HepG2 (cell line): ENCODE data around the gene AGBL1. TPM values are rescaled to one million over a fixed set of nuclear protein-coding genes. Genes with fewer than 3 reads are reported as not detected.

Source experiments
- ATAC-seq: fragments of 200-7000 bp; cut with Tn5 transposase; 3 replicates; pipeline ENCODE4 v1.9.1; 2020; ENCODE audit warnings: mild to moderate bottlenecking, moderate library complexity
- BruUV-seq: library from RNA; stranded (reverse); fragments of 400-500 nt; replicated peaks from 2 replicates; lab custom pipeline; 2021; lab: Mats Ljungman, UMichigan
- CTCF ChIA-PET: fragments of 300-600 bp; formaldehyde crosslinking; extraction: SDS; loops from one replicate; lab custom pipeline; 2021; ENCODE audit warnings: low total read pairs, inconsistent platforms, low intra/inter-chr PET ratio; lab: Yijun Ruan, JAX
- POLR2A ChIA-PET: fragments of 350-600 bp; sonication (Branson Sonifier 250); formaldehyde crosslinking; loops from one replicate; lab custom pipeline; 2020; ENCODE audit warnings: antibody characterized with exemption, inconsistent platforms; lab: Yijun Ruan, JAX
- DNase-seq: peaks from one replicate; pipeline ENCODE4 v3.0.0-alpha.2; 2015; ENCODE audit warnings: low spot score
- FAIRE-seq: peaks from 3 replicates; lab custom pipeline; 2011; peaks lifted over from hg19 to GRCh38; lab: Jason Lieb, UNC
- H2AFZ ChIP-seq: one replicate; pipeline ENCODE4 v1.6.1; 2011; ENCODE audit warnings: low read length, inconsistent platforms
- H3K27ac ChIP-seq: fragments of 300-600 bp; 3 replicates; pipeline ENCODE4 v1.8.0; 2011; ENCODE audit warnings: mixed run types, mild to moderate bottlenecking, mixed read lengths, low read length, inconsistent platforms; ENCODE audit not compliant: insufficient read depth; ENCODE audit errors: extremely low read length
- H3K27me3 ChIP-seq, 2 experiments: fragments of 200-600 bp in 1 of 2; 2 replicates in 1 of 2; 3 replicates in 1 of 2; pipeline versions ENCODE4 v1.6.0 to v1.8.0; 2011; ENCODE audit warnings: low read length in 2 of 2, mild to moderate bottlenecking in 2 of 2, moderate library complexity in 2 of 2, inconsistent platforms in 1 of 2; ENCODE audit not compliant: insufficient read depth in 2 of 2, control insufficient read depth in 1 of 2
- H3K36me3 ChIP-seq, 2 experiments: fragments of 200-600 bp in 1 of 2; replicated peaks in 1 of 2; 2 replicates in 1 of 2; 3 replicates in 1 of 2; pipeline versions ENCODE4 v1.5.1 to v1.8.0; 2011; ENCODE audit warnings: low read length in 2 of 2, inconsistent platforms in 1 of 2; ENCODE audit not compliant: insufficient read depth in 2 of 2, control insufficient read depth in 1 of 2
- H3K4me1 ChIP-seq: 2 replicates; pipeline ENCODE4 v1.5.1; 2012; ENCODE audit warnings: low read length, inconsistent platforms; ENCODE audit not compliant: insufficient read depth
- H3K4me2 ChIP-seq: 2 replicates; pipeline ENCODE4 v1.6.0; 2011; ENCODE audit warnings: low read depth, low read length, inconsistent platforms
- H3K4me3 ChIP-seq, 3 experiments: fragments of 200-600 bp in 1 of 3; sonication (generic), shearing (Covaris generic) in 1 of 3; replicated peaks in 1 of 3; 2 replicates each; pipeline ENCODE4 v1.5.1; 2011 to 2016; ENCODE audit warnings: low read length in 3 of 3, inconsistent platforms in 2 of 3, low read depth in 2 of 3, mild to moderate bottlenecking in 2 of 3, control low read depth in 1 of 3, mixed read lengths in 1 of 3; ENCODE audit not compliant: insufficient read depth in 1 of 3
- H3K79me2 ChIP-seq: one replicate; pipeline ENCODE4 v1.6.1; 2011; ENCODE audit warnings: low read length, inconsistent platforms; ENCODE audit not compliant: insufficient read depth
- H3K9ac ChIP-seq: 2 replicates; pipeline ENCODE4 v1.6.0; 2011; ENCODE audit warnings: mild to moderate bottlenecking, low read depth, low read length, inconsistent platforms; ENCODE audit not compliant: insufficient read depth
- H3K9me3 ChIP-seq: 2 replicates; pipeline ENCODE4 v1.5.1; 2012; ENCODE audit warnings: mild to moderate bottlenecking, low read length
- H4K20me1 ChIP-seq: 2 replicates; pipeline ENCODE4 v1.6.0; 2011; ENCODE audit warnings: inconsistent platforms, mild to moderate bottlenecking, low read length, moderate library complexity; ENCODE audit not compliant: insufficient read depth
- KDM5B ChIP-seq: sonication (generic); formaldehyde crosslinking; IDR thresholded peaks from 2 replicates; pipeline ENCODE4 v1.4.0; 2020; ENCODE audit warnings: missing genetic modification reagents, mild to moderate bottlenecking, borderline replicate concordance
- NFKB2 ChIP-seq: sonication (generic); formaldehyde crosslinking; IDR thresholded peaks from 2 replicates; pipeline ENCODE4 v1.4.0; 2020; ENCODE audit warnings: missing genetic modification reagents, borderline replicate concordance
- NR1H2 ChIP-seq: sonication (generic); formaldehyde crosslinking; IDR thresholded peaks from 2 replicates; pipeline ENCODE4 v1.8.1; 2022; ENCODE audit warnings: low read depth, missing genetic modification reagents, borderline replicate concordance
- PHF8 ChIP-seq: sonication (generic); formaldehyde crosslinking; IDR thresholded peaks from 2 replicates; pipeline ENCODE4 v1.5.0; 2020; ENCODE audit warnings: missing genetic modification reagents
- SMAD3 ChIP-seq: sonication (generic); formaldehyde crosslinking; IDR thresholded peaks from 2 replicates; pipeline ENCODE4 v1.4.0; 2020; ENCODE audit warnings: missing genetic modification reagents
- ZFY ChIP-seq: sonication (generic); formaldehyde crosslinking; IDR thresholded peaks from 2 replicates; pipeline ENCODE4 v1.4.0; 2020; ENCODE audit warnings: missing genetic modification reagents
- ZNF138 ChIP-seq: sonication (generic); formaldehyde crosslinking; IDR thresholded peaks from 2 replicates; pipeline ENCODE4 v1.5.0; 2020; ENCODE audit warnings: mild to moderate bottlenecking, low read depth, missing genetic modification reagents
- ZNF207 ChIP-seq: fragments of 450-650 bp; IDR thresholded peaks from 2 replicates; pipeline ENCODE4 v1.6.1; 2016; ENCODE audit warnings: antibody characterized with exemption, borderline replicate concordance
- ZNF484 ChIP-seq: sonication (generic); formaldehyde crosslinking; IDR thresholded peaks from 2 replicates; pipeline ENCODE4 v1.5.1; 2020; ENCODE audit warnings: mild to moderate bottlenecking, low read depth, missing genetic modification reagents, borderline replicate concordance
- ZNF567 ChIP-seq: sonication (generic); formaldehyde crosslinking; IDR thresholded peaks from 2 replicates; pipeline ENCODE4 v1.8.1; 2023; ENCODE audit warnings: mild to moderate bottlenecking, missing genetic modification reagents, borderline replicate concordance
- ZNF891 ChIP-seq: sonication (generic); formaldehyde crosslinking; IDR thresholded peaks from 2 replicates; pipeline ENCODE4 v1.5.0; 2020; ENCODE audit warnings: mild to moderate bottlenecking, missing genetic modification reagents
- WGBS: methylation state at CpG from one replicate; pipeline ENCODE4 v1.1.6; 2017; ENCODE audit warnings: low lambda C conversion rate; 5-methylcytosine and 5-hydroxymethylcytosine counted together
- in situ Hi-C: cut with HindIII; loops from 2 replicates; pipeline ENCODE4 v1.10.0; 2017; ENCODE audit warnings: low pct_unique_long_range_greater_than_20kb; ENCODE audit not compliant: extremely low pct_ligation_motif_present
- intact Hi-C: fragments of 100-400 bp; cut with micrococcal nuclease; formaldehyde crosslinking; loops from one replicate; pipeline ENCODE4 v1.10.0; 2022; ENCODE audit not compliant: unreplicated experiment
- polyA plus RNA-seq, 8 experiments: library from polyadenylated mRNA; depleted of rRNA in 3 of 8; stranded (reverse) in 7 of 8; unstranded in 1 of 8; fragments of >200 nt; fragmentation: Illumina TruSeq in 4 of 8; extraction: Trizol in 4 of 8; gene quantifications; 2 replicates each; pipeline versions ENCODE4 v1.2.1 to v1.2.3, GENCODE V29; 2011 to 2016; ENCODE audit warnings: low read depth in 4 of 8, missing spikeins in 1 of 8, mixed read lengths in 1 of 8; ENCODE audit not compliant: insufficient read depth in 1 of 8
- total RNA-seq, 5 experiments: library from RNA; depleted of rRNA; stranded (reverse); fragments of >200 nt; fragmentation: Illumina TruSeq; extraction: Trizol; gene quantifications; 2 replicates each; pipeline ENCODE4 v1.2.3, GENCODE V29; 2016; ENCODE audit warnings: low read depth in 1 of 5
- TF ChIP-seq, protein P1 (sequence below): sonication (generic); formaldehyde crosslinking; IDR thresholded peaks from 2 replicates; pipeline ENCODE4 v1.4.0; 2020; ENCODE audit warnings: low read depth, mild to moderate bottlenecking, missing genetic modification reagents
- TF ChIP-seq, protein P2 (sequence below): sonication (generic); formaldehyde crosslinking; IDR thresholded peaks from 2 replicates; pipeline ENCODE4 v1.4.0; 2020; ENCODE audit warnings: missing genetic modification reagents
- TF ChIP-seq, protein P3 (sequence below): sonication (generic); formaldehyde crosslinking; IDR thresholded peaks from 2 replicates; pipeline ENCODE4 v1.5.0; 2020; ENCODE audit warnings: mild to moderate bottlenecking, missing genetic modification reagents
- TF ChIP-seq, protein P4 (sequence below): sonication (generic); formaldehyde crosslinking; IDR thresholded peaks from 2 replicates; pipeline ENCODE4 v1.5.0; 2020; ENCODE audit warnings: missing genetic modification reagents

The AGBL1 gene
- total and polyA plus RNA-seq, 2 of the 13 experiments (the other 11 are each of a cell fraction or from before 2014, with no cell fraction given), result 0.01 TPM; not detected in 1

DNA sequence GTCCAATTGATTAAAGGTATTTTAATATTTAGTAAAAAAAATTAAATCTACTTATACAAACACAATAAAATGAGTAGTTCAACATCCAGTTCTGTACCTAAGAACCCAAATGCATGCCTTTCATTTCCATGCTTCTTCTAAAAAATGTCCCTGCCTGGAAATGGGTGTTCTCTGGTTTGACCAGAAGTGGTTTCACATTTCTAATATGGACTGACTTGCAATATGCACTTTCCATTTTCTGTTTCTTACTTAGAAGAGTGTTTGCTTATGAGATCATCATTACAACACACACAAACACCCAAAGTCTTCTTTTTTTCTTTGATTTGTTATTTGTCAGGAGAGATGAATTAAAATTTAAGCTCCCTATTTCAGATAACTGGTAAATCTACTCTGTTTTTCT, 879.6 kb downstream of the AGBL1 start (continued):
- TF ChIP-seq KDM5B (CRISPR knock-in tag) (no peak), ZFY (CRISPR knock-in tag) (no peak), ZNF207 (no peak), PHF8 (CRISPR knock-in tag) (no peak)

DNA sequence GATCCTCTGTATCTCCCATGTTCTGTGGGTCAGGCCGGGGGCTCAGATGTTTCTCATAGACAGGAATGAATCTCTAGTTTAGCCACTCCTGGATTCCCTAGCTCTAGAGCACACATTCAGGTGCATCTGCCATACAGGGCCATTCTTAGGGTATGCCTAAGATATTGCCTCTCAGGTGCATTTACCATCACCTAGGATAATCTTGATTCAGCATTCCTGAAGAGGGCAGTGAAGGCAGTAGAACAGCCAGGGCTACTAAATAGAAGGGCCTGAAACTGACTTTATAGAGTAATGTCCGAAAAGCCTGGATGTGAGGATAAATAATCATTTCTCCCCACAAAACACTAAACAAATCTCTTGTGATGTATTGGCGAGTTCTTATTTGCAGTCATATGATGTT, 882.0 kb downstream of the AGBL1 start:
- in situ Hi-C loops (no loop called here), intact Hi-C loops (no loop called here)
- ChIA-PET POLR2A (no interaction called here), CTCF (no interaction called here)
- Histone ChIP-seq H2AFZ (no peak overlapping the region), H3K9me3 (peaks cover 54% of the 10 kb centered on the region), H4K20me1 (no peaks in the 10 kb centered on the region), H3K27me3 (no peaks in the 10 kb centered on the region), H3K36me3 (no peaks in the 10 kb centered on the region), H3K9ac (no peak overlapping the region), H3K4me2 (no peak overlapping the region), H3K27ac (no peak overlapping the region), H3K79me2 (no peaks in the 10 kb centered on the region), H3K4me1 (no peaks in the 10 kb centered on the region), H3K4me3 (no peak overlapping the region)
- WGBS, result 1% methylated on average over 3 of the region's 3 CpGs
- DNase-seq (no peak), FAIRE-seq (no peak), ATAC-seq (no peak)
- TF ChIP-seq, protein P1, sequence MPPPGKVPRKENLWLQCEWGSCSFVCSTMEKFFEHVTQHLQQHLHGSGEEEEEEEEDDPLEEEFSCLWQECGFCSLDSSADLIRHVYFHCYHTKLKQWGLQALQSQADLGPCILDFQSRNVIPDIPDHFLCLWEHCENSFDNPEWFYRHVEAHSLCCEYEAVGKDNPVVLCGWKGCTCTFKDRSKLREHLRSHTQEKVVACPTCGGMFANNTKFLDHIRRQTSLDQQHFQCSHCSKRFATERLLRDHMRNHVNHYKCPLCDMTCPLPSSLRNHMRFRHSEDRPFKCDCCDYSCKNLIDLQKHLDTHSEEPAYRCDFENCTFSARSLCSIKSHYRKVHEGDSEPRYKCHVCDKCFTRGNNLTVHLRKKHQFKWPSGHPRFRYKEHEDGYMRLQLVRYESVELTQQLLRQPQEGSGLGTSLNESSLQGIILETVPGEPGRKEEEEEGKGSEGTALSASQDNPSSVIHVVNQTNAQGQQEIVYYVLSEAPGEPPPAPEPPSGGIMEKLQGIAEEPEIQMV (CRISPR knock-in tag), result no peak
- TF ChIP-seq NFKB2 (CRISPR knock-in tag) (no peak), ZNF567 (CRISPR knock-in tag) (no peak), ZNF484 (CRISPR knock-in tag) (no peak), NR1H2 (CRISPR knock-in tag) (no peak), SMAD3 (CRISPR knock-in tag) (no peak), ZNF891 (CRISPR knock-in tag) (no peak), ZNF138 (CRISPR knock-in tag) (no peak)
- TF ChIP-seq, protein P2, sequence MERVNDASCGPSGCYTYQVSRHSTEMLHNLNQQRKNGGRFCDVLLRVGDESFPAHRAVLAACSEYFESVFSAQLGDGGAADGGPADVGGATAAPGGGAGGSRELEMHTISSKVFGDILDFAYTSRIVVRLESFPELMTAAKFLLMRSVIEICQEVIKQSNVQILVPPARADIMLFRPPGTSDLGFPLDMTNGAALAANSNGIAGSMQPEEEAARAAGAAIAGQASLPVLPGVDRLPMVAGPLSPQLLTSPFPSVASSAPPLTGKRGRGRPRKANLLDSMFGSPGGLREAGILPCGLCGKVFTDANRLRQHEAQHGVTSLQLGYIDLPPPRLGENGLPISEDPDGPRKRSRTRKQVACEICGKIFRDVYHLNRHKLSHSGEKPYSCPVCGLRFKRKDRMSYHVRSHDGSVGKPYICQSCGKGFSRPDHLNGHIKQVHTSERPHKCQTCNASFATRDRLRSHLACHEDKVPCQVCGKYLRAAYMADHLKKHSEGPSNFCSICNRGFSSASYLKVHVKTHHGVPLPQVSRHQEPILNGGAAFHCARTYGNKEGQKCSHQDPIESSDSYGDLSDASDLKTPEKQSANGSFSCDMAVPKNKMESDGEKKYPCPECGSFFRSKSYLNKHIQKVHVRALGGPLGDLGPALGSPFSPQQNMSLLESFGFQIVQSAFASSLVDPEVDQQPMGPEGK (CRISPR knock-in tag), result no peak
- TF ChIP-seq, protein P3, sequence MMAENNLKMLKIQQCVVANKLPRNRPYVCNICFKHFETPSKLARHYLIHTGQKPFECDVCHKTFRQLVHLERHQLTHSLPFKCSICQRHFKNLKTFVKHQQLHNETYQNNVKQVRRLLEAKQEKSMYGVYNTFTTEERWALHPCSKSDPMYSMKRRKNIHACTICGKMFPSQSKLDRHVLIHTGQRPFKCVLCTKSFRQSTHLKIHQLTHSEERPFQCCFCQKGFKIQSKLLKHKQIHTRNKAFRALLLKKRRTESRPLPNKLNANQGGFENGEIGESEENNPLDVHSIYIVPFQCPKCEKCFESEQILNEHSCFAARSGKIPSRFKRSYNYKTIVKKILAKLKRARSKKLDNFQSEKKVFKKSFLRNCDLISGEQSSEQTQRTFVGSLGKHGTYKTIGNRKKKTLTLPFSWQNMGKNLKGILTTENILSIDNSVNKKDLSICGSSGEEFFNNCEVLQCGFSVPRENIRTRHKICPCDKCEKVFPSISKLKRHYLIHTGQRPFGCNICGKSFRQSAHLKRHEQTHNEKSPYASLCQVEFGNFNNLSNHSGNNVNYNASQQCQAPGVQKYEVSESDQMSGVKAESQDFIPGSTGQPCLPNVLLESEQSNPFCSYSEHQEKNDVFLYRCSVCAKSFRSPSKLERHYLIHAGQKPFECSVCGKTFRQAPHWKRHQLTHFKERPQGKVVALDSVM (CRISPR knock-in tag), result no peak
- TF ChIP-seq, protein P4, sequence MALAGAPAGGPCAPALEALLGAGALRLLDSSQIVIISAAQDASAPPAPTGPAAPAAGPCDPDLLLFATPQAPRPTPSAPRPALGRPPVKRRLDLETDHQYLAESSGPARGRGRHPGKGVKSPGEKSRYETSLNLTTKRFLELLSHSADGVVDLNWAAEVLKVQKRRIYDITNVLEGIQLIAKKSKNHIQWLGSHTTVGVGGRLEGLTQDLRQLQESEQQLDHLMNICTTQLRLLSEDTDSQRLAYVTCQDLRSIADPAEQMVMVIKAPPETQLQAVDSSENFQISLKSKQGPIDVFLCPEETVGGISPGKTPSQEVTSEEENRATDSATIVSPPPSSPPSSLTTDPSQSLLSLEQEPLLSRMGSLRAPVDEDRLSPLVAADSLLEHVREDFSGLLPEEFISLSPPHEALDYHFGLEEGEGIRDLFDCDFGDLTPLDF (CRISPR knock-in tag), result no peak
- BruUV-seq, result no TSS peak
